NCI-H2107 (cell line): ENCODE results near the gene EMC7.
"Not testable (repeated sequence)": the region's sequence is repeated elsewhere in the genome, so short reads cannot be mapped to it uniquely, and the experiment has no call there.

ENCODE experiments used
- DNase-seq: peaks from one replicate; lab custom pipeline; 2025; lab: John Stamatoyannopoulos, UW

The EMC7 gene

DNA sequence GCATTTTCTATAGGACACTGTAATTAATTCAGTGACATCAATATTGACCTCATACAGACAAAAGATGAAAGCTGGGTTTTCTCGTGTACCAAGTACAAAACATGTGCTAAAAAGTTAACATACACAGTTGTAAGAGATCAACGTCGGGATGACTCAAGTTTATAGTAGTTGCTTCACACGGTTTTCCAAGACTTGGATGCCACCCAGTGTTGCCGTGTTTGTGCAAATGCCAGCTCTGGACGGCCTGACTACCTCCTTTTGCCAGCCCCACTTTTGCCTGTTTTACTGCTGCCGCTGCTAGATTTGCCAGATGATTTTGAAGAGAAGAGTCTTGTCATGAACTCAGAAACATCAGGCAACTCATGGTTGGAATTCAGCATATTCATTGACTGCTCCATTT, 17.6 kb downstream of the EMC7 start:
- no peak for DNase-seq

DNA sequence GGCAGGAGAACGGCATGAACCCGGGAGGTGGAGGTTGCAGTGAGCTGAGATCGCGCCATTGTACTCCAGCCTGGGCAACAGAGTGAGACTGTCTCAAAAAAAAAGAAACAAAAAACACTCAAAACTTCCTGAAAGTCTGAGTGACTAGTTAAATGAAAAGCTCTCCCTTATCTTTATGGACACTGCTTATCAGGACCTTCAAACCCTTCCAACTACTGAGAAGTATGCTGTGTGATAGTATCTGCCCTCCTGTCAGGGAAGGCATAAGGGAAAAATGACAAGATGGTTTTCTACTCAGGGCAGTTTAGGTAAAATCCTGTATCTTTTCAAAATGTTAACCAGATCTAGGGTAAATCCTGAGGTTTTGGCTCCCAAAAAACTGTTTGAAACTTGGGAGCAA, 21.8 kb downstream of the EMC7 start:
- DNase-seq = no peak

DNA sequence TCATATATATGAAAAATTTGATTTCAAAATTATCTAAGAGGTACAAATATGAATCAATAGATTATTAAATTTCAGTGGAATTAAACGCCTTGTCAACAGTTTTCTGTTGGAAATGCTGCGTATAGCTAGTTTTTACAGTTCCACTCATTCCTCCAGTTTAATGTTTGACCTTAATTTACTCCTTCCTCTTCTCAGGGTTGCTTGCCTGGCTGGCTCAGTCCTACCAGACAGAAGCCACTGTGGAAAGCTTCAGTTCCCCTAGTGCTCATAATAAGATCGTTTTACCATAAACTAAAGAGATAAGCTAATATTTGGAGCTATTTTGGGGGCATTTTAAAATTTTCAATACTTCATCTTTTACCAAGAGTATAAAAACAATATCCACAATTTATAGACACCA, 22.8 kb downstream of the EMC7 start:
- DNase-seq = no peak

DNA sequence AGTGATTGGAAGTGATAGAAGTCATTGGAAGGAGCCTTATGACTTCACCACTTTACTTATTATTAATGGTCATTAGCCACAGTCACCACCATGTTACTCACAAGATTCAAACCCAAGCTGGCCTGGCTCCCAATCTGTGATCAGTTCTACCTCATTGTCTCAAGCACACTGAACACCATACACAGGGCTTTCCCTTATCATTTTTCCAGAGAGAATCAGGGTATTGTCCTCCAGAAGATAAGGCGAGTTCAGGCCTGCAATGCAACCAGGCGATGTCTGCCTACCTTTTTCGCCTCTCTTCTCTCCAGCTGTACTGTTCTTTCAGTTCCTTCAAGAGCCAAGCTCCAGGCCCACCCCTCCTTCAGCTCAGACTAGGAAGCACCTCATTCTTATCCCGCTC, 24.9 kb downstream of the EMC7 start:
- DNase-seq = no peak

DNA sequence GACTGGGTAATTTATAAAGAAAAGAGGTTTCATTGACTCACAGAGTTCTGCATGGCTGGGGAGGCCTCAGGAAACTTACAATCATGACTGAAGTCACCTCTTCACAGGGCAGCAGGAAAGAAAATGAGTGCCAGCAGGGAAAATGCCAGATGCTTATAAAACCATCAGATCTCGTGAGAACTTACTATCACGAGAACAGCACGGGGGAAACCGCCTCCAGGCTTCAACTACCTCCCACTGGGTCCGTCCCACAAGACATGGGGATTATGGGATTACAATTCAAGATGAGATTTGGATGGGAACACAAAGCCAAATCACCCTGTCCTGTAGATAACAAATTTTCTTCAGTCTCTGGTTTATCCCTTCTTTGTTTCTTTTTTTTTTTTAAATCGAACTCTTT, 31.7 kb downstream of the EMC7 start:
- DNase-seq = no peak

DNA sequence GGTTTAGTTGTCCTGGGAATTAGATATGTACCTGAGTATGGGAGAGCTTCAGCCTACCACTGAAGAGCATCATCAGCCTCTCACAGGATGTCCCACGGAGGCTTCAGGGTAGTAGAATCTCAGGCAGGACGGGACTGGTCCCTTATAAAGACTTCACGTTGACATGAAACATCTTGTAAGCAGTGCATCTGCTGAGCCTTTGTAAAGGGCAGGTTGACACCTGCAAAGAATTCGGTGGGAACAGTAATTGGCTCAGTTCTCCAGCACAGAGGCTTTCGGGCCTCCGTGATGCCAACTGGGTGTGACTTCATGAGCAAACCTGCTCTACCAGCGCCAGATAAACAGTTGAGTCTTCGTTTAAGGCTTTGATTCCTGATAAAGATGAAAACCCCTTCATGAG, 35.7 kb downstream of the EMC7 start:
- DNase-seq = no peak

DNA sequence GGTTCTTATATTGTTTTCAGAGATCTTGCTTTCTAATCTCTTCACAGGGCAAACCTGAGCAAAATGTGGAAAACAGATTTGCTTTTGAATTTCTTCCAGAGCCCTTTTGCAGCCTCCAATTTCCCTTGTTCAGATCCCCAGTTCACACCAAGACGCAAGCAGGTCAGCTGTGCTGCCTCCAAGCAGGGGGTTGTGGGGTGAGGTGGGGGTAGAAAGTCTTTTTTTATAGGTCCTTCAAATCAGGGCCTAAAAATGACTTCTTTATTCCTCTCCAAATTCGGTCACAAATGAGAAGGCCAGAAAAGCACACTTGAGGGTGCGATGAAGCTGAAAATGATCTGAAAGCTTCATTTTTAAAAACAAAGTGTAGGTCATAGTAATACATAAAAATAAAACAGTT, 36.4 kb downstream of the EMC7 start:
- no peak for DNase-seq

DNA sequence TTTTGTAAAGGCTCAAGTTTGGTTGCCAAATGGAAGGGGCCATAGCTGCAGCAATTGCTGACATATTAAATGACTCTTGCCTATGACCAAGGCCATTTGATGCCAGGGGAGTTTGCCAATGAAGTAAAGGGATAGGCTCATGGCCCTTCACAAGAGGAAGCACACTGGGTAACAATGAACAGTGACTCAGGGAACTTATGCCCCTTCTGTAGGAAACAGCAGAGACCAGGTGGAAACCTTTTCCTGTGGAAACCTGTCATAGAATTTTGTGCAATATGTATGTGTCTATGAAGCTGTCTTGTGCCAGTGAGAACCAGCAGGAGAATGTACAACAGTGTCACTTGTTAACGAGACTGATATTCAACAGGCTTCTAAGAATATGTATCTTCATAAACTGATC, 37.2 kb downstream of the EMC7 start:
- DNase-seq = no peak

DNA sequence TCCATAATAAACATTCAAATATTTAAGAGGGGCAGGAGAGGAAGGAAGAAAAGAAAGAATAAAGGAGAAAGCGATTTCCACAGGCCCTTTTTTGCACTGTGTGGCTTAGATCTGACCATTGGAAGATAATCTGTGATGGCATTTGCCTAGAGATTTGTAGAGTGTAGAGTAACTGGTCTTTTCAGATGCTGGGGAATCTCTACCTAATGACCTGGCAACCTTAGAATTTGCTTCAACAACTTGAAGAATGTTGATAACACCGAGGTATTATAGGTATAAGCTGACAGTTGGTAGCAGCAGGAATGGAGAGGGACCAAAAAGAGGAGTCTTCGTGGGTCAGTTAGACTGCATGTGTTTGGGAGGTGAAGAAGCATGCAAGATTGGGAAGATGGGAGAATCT, 41.7 kb downstream of the EMC7 start:
- no peak for DNase-seq

DNA sequence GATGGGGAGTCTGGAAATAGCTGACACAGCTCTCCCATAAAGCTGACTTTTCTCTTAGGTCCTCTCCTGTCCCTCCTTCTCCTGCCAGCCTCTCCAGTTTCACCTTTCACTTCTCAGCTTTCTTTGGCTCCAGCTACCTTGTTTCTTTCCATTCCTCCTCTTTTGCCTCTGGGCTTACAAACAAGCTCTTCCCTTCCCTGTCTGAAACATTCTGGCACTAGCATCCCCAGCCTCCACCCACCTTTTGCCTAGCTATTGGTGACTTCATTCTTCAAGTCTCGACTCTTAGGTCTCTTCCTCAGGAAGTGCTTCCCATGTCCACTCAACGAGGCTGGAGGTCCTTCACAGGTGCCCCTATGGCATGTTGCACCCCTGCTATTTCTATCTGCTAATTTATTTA, 42.2 kb downstream of the EMC7 start:
- DNase-seq = no peak

DNA sequence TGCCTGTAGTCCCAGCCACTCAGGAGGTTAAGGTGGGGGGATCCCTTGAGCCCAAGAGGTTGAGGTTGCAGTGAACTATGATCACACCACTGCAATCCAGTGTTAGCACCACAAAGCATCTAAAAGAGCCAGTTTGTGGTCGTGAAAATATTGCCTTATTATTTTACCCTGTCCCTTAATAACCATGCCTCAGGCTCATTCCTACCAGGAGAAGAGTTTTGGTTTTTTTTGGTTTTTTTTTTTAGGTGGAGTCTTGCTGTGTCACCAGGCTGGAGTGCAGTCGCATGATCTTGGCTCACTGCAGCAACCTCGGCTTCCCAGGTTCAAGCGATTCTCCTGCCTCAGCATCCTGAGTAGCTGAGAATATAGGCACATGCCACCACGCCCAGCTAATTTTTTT, 44.8 kb downstream of the EMC7 start:
- DNase-seq = no peak

DNA sequence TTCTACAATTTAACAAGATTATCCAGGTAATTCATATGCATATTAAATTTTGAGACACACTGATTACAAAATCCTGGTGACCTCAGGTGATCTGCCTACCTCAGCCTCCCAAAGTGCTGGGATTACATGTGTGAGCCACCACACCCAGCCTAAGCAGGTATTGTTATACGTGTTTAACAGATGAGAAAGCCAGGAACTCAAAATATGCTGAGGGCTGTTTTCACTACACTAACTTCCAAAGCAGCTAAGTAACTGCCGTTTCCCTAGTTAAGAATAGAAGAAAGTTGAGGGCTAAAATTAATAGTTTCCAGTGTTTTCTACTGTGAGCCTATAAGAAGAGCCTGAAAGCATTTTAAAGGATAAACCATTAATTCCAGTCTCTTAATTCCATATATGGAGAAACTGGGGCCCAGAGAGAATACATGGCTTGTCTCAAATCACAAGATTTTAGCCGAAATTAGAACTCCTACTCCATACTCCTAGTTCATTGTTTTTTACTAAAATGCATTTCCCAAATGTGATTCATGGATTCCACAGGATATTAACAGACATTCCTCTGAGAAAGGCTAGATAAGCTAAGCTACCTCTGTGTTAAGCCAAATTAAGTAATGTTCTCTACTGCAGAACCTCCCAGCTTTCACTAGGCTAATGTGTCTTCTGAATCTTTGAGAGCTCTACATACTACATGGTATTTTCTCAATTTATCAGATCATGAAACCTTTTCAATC, 45.6 kb downstream of the EMC7 start:
- no peak for DNase-seq

DNA sequence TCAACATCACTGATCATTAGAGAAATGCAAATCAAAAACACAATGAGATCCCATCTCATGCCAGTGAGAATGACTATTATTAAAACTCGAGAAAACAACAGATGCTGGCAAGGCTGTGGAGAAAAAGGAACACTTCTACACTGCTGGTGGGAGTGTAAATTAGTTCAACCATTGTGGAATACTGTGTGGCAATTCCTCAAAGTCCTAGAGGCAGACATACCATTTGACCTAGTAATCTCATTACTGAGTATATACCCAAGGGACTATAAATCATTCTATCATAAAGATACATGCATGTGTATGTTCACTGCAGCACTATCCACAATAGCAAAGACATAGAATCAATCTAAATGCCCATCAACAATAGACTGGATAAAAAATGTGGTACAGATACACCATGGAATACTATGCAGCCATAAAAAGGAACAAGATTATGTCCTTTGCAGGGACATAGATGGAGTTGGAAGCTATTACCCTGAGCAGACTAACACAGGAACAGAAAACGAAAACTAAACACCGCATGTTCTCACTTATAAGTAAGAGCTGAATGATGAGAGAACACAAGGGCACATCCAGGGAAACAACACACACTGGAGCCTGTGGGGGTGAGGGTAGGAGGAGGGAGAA, 47.5 kb downstream of the EMC7 start:
- no peak for DNase-seq

DNA sequence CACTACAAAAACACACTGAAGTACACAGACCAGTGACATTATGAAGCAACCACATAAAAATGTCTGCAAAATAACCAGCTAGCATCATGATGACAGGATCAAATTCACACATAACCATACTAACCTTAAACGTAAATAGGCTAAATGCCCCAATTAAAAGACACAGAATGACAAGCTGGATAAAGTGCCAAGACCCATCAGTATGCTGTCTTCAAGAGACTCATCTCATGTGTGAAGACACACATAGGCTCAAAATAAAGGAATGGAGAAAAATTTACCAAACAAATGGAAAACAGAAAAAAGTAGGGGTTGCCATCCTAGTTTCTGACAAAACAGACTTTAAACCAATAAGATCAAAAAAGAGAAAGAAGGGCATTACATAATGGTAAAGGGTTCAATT, 51.3 kb downstream of the EMC7 start:
- not testable (repeated sequence) for DNase-seq

DNA sequence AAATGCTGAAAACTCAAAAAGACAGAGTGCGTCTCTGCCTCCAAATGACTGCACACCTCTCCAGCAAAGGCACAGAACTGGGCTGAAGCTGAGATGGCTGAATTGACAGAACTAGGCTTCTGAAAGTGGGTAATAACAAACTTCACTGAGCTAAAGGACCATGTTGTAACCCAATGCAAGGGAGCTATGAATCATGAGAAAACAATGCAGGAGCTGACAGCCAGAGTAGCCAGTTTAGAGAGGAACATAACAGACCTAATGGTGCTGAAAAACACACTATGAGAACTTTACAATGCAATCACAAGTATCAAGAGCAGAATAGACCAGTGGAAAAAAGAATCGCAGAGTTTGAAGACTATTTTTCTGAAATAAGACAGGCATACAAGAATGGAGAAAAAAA, 52.5 kb downstream of the EMC7 start:
- DNase-seq = no peak

DNA sequence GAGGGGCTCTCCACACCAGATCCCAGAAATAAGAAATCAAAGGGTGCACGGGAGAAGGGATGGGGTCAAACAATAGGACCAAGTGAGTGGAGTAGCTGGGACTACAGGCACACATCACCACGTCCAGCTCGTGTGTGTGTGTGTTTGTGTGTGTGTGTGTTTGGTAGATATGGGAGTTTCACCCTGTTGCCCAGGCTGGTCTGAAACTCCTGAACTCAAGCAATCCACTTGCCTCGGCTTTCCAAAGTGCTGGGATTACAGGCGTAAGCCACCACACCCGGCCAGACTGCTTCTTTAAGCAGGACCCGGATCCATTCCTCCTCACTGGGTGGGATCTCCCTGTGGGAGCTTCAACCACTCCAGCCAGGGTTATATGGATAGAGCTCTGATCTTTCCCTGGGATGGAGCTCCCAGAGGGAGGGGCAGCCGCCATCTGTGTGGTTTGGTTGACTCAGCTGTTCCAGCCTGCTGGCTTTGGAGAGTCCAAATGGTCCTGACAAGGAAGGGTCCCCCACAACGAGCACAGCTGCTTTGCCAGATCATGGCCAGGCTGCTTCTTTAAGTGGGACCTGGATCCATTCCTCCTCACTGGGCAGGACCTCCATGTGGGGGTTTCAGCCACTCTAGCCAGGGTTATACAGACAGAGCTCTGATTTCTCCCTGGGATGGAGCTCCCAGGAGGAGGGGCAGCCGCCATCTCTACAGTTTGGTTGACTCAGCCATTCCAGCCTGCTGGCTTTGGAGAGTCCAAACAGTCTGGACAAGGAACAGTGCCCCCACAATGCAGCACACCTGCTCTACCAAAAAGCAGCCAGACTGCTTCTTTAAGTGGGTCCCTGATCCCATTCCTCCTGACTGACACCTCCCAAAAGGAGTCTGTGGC, 53.5 kb downstream of the EMC7 start:
- DNase-seq = no peak

DNA sequence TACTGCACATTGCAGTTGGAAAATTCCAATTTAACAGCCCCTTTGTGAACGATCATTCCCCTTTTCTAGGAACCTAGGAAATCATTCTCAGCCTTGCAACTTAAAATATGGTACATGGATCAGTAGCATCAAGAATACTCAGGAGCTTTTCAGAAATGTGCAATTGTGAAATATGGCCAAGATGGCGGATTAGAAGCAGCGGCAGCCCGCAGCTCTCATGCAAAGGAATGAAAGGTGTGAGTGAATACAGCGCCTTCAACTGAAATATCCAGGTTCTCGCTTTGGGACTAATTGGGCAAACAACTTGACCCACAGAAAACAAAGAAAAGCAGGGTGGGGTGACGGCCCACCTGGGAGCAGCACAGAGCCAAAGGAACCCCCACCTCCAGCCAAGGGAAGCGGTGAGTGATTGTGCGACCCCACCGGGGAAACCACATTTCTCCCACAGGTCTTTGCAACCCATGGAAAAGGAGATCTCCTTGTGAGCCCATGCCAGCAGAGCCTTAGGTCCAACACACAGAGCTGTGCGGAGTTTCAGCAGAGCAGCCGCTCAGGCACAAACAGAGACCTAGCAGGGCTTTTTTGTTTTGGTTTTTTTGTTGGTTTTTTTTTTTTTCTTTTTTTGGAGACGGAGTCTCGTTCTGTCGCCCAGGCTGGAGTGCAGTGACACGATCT, 55.1 kb downstream of the EMC7 start:
- DNase-seq = no peak

DNA sequence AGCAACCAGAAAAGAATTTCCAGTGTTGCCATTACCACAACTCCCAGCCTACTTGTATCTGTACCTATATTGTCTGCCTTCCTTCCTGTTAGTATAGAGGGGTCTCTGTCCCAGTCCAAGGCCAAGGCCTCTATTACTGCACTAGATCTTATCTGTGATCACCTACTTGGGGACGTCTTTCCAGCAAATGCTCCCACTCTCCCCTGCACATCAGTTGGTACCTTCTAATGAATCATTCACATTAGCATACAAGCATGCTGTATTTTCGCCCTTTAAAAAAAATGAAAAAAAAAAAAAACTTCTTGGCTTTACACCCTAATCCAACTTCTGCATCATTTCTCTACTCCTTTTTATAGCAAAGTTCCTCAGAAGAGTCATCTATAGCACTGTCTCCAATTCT, 57.8 kb downstream of the EMC7 start:
- DNase-seq = no peak

DNA sequence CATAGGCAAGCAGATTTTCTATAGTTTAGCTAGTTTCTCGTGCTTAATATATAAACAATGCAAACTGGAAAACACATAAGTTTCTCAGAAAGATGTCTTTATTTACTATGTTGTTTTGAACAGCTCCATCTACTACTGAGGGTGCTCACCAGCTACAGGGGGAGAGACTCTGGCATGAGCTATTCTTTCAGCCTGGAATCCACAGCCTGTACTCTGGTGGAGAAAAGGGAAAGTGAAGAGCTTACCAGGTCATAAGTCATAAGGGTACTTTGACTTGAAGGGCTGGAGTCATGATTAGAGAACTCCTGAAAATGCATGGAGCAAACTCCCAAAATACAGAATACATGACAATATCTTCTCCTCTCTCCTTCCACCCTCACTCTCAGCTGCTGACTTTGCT, 58.3 kb downstream of the EMC7 start:
- no peak for DNase-seq

DNA sequence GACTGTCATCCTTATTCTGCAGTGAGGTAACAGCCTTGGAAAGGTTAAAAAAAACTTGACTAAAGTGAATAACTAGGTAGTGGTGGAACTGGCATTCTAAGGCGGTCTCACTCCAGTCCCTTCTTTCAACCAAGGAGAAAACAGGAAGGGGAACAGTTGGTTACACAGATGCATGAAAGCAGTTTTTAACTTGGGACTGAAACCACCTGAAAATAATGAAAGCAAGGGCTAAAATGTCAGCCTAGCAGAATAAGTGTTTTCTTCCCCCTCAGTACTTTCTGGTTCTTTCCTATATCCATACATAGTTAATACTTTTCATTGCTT, 61.9 kb downstream of the EMC7 start:
- DNase-seq = no peak

DNA sequence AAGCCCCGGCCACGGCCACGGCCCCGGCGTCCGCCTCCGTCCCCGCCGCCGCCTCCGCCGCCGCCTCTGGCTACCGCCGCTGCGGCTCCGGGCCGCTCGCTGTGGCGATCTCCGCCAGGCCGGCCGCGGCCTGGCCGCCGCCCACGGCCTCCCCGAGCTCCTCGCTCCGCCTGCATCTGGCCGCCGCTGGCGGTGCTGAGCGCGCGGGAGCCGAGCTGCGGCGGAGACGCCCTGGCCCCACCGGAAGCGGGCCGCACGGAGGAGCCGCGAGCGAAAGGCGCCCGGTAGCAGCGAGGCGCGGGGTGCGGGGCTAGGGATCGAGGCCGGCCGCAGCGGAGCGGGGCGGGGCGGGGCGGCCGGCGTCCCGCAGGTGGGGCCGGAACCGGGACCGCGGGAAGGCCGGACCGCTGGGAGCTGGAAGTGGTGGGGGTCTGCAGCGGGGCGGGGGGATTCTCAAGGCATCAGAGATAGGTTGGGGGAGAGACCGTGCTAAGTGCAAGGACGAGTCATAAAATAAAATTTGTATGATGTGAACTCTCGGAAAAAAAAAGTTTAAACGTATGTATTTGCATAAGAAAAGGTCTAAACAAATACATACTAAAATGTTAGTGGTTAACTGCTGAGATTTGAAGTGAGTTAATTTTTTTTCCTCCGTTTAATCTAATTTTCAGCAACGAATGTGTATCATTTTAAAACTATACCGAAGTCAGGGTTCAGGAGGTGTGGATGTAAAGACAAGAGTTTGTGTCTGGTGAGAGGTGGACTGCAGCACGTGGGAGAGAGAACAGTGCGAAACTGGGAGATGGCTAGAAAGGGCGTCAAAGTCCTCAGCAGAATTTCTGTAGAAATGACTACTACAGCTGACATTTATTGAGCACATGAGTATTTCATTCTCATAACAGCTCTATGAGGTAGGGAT, 62.5 kb downstream of the EMC7 start, which contains the start of gene AVEN:
AVEN (minus strand) TSS at position 334 of the 919 bp plus-strand sequence; CDS start at position 176, 158 bp downstream.
- no peak for DNase-seq
